ENCODE data around the gene FIGNL2. TPM values are rescaled to one million over a fixed set of nuclear protein-coding genes. Genes with fewer than 3 reads are reported as not detected.

FIGNL2 gene
- total RNA-seq, 2 experiments from 2014 or later, result 0.55 to 0.57 TPM

Other genes with a start within 250 kb of the FIGNL2 start
- not detected for gene ANKRD33, start 39.4 kb upstream of the FIGNL2 start, total RNA-seq
- not detected for gene ACVRL1, start 58.8 kb upstream of the FIGNL2 start, total RNA-seq
- gene ACVR1B, start 103.0 kb upstream of the FIGNL2 start, total RNA-seq, result 10 to 100 TPM in 1 of 2 experiments, 1 to 10 TPM in 1; 9.9 to 10.8 TPM
- gene TAMALIN, start 158.2 kb upstream of the FIGNL2 start, total RNA-seq, result 10 to 100 TPM; 13.8 to 14.5 TPM
- gene NR4A1, start 202.7 kb upstream of the FIGNL2 start, total RNA-seq, result 10 to 100 TPM; 44.1 to 46.1 TPM
- 10 to 100 TPM; 50.0 to 50.4 TPM for gene ATG101, start 221.3 kb upstream of the FIGNL2 start, total RNA-seq
- not detected for gene SMIM41, start 231.0 kb upstream of the FIGNL2 start, total RNA-seq